HepG2 (cell line): ENCODE results near the gene RAB6A. TPM values are rescaled to one million over a fixed set of nuclear protein-coding genes. Genes with fewer than 3 reads are reported as not detected.
A peak's percentile ranks its signal among the peaks of the same experiment; 100 is the strongest.

Source experiments
- AFF4 ChIP-seq: sonication (generic); formaldehyde crosslinking; IDR thresholded peaks from 2 replicates; pipeline ENCODE4 v1.4.0; 2020; ENCODE audit warnings: missing genetic modification reagents
- FOXP4 ChIP-seq: sonication (generic); formaldehyde crosslinking; IDR thresholded peaks from 2 replicates; pipeline ENCODE4 v1.4.0; 2020; ENCODE audit warnings: missing genetic modification reagents
- GMEB2 ChIP-seq: IDR thresholded peaks from 2 replicates; pipeline ENCODE4 v1.6.1; 2016; ENCODE audit warnings: missing biosample characterization, missing genetic modification reagents, low read depth
- HCFC1 ChIP-seq: fragments of 150-350 bp; IDR thresholded peaks from 2 replicates; pipeline ENCODE4 v1.6.1; 2014; ENCODE audit warnings: low read depth, low read length
- MED1 ChIP-seq: sonication (generic); formaldehyde crosslinking; IDR thresholded peaks from 2 replicates; pipeline ENCODE4 v1.4.0; 2020; ENCODE audit warnings: missing genetic modification reagents
- NONO ChIP-seq, 2 experiments: fragments of 450-650 bp in 1 of 2; sonication (generic) in 1 of 2; formaldehyde crosslinking in 1 of 2; IDR thresholded peaks in 1 of 2; conservative IDR thresholded peaks in 1 of 2; 2 replicates each; pipeline versions ENCODE4 v1.6.1 to v1.8.0; 2017 to 2022; ENCODE audit warnings: mild to moderate bottlenecking in 1 of 2, missing genetic modification reagents in 1 of 2, moderate library complexity in 1 of 2
- REL ChIP-seq: sonication (generic); formaldehyde crosslinking; conservative IDR thresholded peaks from 2 replicates; pipeline ENCODE4 v1.8.0; 2022; ENCODE audit warnings: mild to moderate bottlenecking, missing genetic modification reagents, moderate library complexity
- REPIN1 ChIP-seq: sonication (generic); formaldehyde crosslinking; IDR thresholded peaks from 2 replicates; pipeline ENCODE4 v1.8.0; 2022; ENCODE audit warnings: missing genetic modification reagents, low read depth, mild to moderate bottlenecking, borderline replicate concordance
- SIX1 ChIP-seq: sonication (generic); formaldehyde crosslinking; IDR thresholded peaks from 2 replicates; pipeline ENCODE4 v1.4.0; 2020; ENCODE audit warnings: missing genetic modification reagents, borderline replicate concordance
- ZBTB33 ChIP-seq: sonication (generic); formaldehyde crosslinking; IDR thresholded peaks from 2 replicates; pipeline ENCODE4 v1.4.0; 2020; ENCODE audit warnings: missing genetic modification reagents
- ZNF333 ChIP-seq: sonication (generic); formaldehyde crosslinking; IDR thresholded peaks from 2 replicates; pipeline ENCODE4 v1.4.0; 2020; ENCODE audit warnings: mild to moderate bottlenecking, missing genetic modification reagents, borderline replicate concordance
- ZNF687 ChIP-seq: sonication (generic); formaldehyde crosslinking; IDR thresholded peaks from 2 replicates; pipeline ENCODE4 v1.5.1; 2020; ENCODE audit warnings: mild to moderate bottlenecking, missing genetic modification reagents, moderate library complexity
- ZNF709 ChIP-seq: sonication (generic); formaldehyde crosslinking; IDR thresholded peaks from 2 replicates; pipeline ENCODE4 v1.5.0; 2020; ENCODE audit warnings: mild to moderate bottlenecking, missing genetic modification reagents
- ZNF777 ChIP-seq: sonication (generic); formaldehyde crosslinking; IDR thresholded peaks from 2 replicates; pipeline ENCODE4 v1.4.0; 2020; ENCODE audit warnings: missing genetic modification reagents
- polyA plus RNA-seq, 8 experiments: library from polyadenylated mRNA; depleted of rRNA in 3 of 8; stranded (reverse) in 7 of 8; unstranded in 1 of 8; fragments of >200 nt; fragmentation: Illumina TruSeq in 4 of 8; extraction: Trizol in 4 of 8; gene quantifications; 2 replicates each; pipeline versions ENCODE4 v1.2.1 to v1.2.3, GENCODE V29; 2011 to 2016; ENCODE audit warnings: low read depth in 4 of 8, missing spikeins in 1 of 8, mixed read lengths in 1 of 8; ENCODE audit not compliant: insufficient read depth in 1 of 8
- total RNA-seq, 5 experiments: library from RNA; depleted of rRNA; stranded (reverse); fragments of >200 nt; fragmentation: Illumina TruSeq; extraction: Trizol; gene quantifications; 2 replicates each; pipeline ENCODE4 v1.2.3, GENCODE V29; 2016; ENCODE audit warnings: low read depth in 1 of 5

The RAB6A gene
- total and polyA plus RNA-seq, 2 of the 13 experiments (the other 11 are each of a cell fraction or from before 2014, with no cell fraction given) = 74.3 to 121 TPM

GRCh38 chr11:73761403-73761945 is 600 bp upstream of the RAB6A start (continued):
- TF ChIP-seq FOXP4 (CRISPR knock-in tag) (0 out of 2 replicates have a peak, but pooled peaks have one; percentile 4), REL (CRISPR knock-in tag) (0 out of 2 replicates have a peak, but pooled peaks have one; percentile 2), ZNF687 (CRISPR knock-in tag) (no peak), ZBTB33 (CRISPR knock-in tag) (peak; percentile 30; the same call in 1 of the 2 replicates), AFF4 (0 out of 2 replicates have a peak, but pooled peaks have one; percentile 4), REPIN1 (peak; percentile 1; the same call in 1 of the 2 replicates), ZNF333 (CRISPR knock-in tag) (no peak), SIX1 (CRISPR knock-in tag) (peak; percentile 20; the same call in 1 of the 2 replicates), ZNF777 (CRISPR knock-in tag) (0 out of 2 replicates have a peak, but pooled peaks have one; percentile 18), GMEB2 (CRISPR knock-in tag) (peak; percentile 89; the same call in 1 of the 2 replicates), MED1 (CRISPR knock-in tag) (peak; percentile 13; the same call in 1 of the 2 replicates), ZNF709 (CRISPR knock-in tag) (no peak), HCFC1 (peak; percentile 78), NONO (IDR thresholded peaks at IDR 0.05) (no peak), NONO (CRISPR knock-in tag; conservative IDR thresholded peaks at IDR 0.05) (peak; percentile 24; the same call in 1 of the 2 replicates)
